HG02759 (cell line): ENCODE results near the gene GRM4.
"Not testable (repeated sequence)": the region's sequence is repeated elsewhere in the genome, so short reads cannot be mapped to it uniquely, and the experiment has no call there.

Experiments
- ATAC-seq: cut with Tn5 transposase; IDR thresholded peaks from one replicate; pipeline ENCODE4 v1.9.1; 2021; ENCODE audit warnings: mild to moderate bottlenecking, moderate library complexity; ENCODE audit not compliant: unreplicated experiment

Gene GRM4

GRCh38 chr6:34027445-34027936, 118.4 kb downstream of the GRM4 start:
- no peak for ATAC-seq

- no peak for ATAC-seq
These were observed 120.0 kb downstream of the GRM4 start for GRCh38 chr6:34025861-34026260.

- no peak for ATAC-seq
These were observed 120.6 kb downstream of the GRM4 start for GRCh38 chr6:34025112-34025807.

- ATAC-seq = no peak
These were observed 123.0 kb downstream of the GRM4 start for GRCh38 chr6:34022873-34023255.

GRCh38 chr6:34022250-34022872, 123.5 kb downstream of the GRM4 start:
- no peak for ATAC-seq

GRCh38 chr6:34021554-34022190, 124.2 kb downstream of the GRM4 start:
- no peak for ATAC-seq

- no peak for ATAC-seq
These were observed 124.9 kb downstream of the GRM4 start for GRCh38 chr6:34020807-34021553.

- ATAC-seq = no peak
These were observed 125.6 kb downstream of the GRM4 start for GRCh38 chr6:34020278-34020677.

GRCh38 chr6:34018961-34019606, 126.8 kb downstream of the GRM4 start:
- no peak for ATAC-seq

- ATAC-seq = no peak
These were observed 127.9 kb downstream of the GRM4 start for GRCh38 chr6:34018026-34018425.

- no peak for ATAC-seq
These were observed 128.6 kb downstream of the GRM4 start for GRCh38 chr6:34017106-34017805.

GRCh38 chr6:34016573-34016972, 129.3 kb downstream of the GRM4 start:
- not testable (repeated sequence) for ATAC-seq

GRCh38 chr6:34015586-34015985, 130.3 kb downstream of the GRM4 start:
- ATAC-seq = no peak

GRCh38 chr6:34011264-34011663, 134.6 kb downstream of the GRM4 start:
- no peak for ATAC-seq

- no peak for ATAC-seq
These were observed 139.9 kb downstream of the GRM4 start for GRCh38 chr6:34005901-34006531.

GRCh38 chr6:34004706-34005105, 141.2 kb downstream of the GRM4 start:
- no peak for ATAC-seq

- ATAC-seq = no peak
These were observed 141.9 kb downstream of the GRM4 start for GRCh38 chr6:34003962-34004361.

GRCh38 chr6:34001706-34002621, 143.9 kb downstream of the GRM4 start:
- no peak for ATAC-seq

GRCh38 chr6:34000281-34000680, 145.6 kb downstream of the GRM4 start:
- no peak for ATAC-seq
